ENCODE data around the gene ZNF649. TPM values are rescaled to one million over a fixed set of nuclear protein-coding genes. Genes with fewer than 3 reads are reported as not detected.

ZNF649 gene
- total RNA-seq: 6.3 and 10.3 TPM in 2 replicates

DNA sequence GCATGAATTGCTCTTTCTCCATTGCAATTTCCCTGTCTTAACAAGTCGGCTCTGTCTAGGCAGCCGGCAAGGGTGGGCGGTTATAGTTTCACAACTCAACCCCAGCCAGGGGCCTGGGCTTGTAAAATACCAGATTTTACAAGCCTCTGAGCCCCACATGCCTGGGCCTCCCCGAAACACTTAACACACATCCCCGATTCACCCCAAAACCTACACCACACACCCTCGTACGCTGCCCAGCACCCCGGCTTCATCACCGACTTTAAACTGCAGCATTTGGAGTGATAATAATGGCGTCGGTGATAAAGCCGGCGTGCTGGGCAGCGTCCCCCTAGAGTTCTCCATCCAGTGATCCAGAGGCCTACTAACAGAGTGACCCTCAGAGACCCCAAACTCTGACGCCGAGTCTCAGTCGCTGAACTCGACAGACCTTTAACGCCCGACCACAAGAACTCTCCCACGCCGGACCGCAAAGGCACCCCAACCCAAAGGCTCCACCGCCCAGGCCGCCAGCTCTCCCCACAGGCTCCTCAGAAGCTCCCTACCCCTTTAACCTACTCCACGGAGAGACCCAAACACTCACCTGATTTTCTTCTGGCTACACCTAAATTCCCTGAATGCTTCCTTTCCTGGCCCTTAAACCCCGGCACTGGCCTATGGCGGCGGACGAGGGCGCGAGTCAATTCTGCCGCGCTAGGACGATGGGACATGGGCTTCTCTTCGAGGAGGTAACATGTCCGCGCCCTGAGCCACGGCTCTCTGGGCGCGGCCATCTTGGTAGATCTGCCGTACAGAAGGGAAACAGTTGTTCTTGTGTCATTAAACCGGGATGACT is at the start of gene ZNF649:
ZNF649 (minus strand) TSS at position 687 of the 835 bp plus-strand sequence. CDS start 4,910 bp downstream, outside the sequence.

DNA sequence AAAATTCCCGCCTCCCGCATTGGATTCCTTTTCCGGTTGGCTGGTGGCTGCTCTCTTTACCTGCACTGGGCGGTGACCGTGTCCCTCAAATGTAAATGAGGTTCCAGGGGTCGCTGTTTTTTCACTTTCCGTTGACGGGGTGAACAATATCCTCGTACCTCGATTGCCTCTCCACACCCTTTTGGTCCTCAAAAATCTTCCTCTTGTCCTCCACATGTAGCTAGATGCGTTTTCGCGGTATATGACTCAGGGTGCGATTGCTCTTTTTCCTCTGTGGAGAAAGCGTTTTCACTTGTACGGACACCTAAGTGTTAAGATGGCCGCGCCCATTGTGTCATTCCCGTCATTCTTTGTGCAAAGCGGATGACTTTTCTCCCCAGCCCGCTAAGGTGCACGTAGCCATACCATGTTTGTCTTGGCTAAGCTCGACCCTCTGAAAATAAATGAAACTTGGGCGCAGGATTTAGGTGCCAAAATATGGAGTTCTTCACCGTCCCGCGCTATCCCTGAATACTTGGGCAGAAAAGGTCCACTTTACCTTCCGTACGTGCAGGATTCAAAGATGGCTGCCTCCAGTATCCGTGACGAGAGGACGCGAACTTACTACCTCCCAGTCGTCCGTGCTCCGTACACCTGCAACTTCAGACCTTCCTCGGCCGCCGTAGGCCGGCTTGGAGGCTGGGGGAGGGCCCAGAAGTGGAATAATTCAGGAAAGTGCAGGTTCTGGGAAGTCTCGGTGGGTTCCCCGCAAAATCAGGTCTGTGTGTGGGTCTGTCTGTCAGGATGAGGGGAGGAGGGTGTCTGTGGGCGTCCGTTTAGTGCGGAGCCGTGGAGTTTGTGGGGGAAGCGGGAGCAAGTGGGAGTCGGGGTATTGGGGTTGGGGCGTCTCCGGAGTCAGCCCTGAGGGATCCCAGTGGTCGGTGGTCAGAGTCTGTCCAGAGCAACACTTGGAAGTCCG is 22.2 kb upstream of the ZNF649 start, which contains the start of gene ZNF613:
ZNF613 (plus strand) TSS at position 689 of the 958 bp plus-strand sequence. CDS start 8,749 bp downstream, outside the sequence.

DNA sequence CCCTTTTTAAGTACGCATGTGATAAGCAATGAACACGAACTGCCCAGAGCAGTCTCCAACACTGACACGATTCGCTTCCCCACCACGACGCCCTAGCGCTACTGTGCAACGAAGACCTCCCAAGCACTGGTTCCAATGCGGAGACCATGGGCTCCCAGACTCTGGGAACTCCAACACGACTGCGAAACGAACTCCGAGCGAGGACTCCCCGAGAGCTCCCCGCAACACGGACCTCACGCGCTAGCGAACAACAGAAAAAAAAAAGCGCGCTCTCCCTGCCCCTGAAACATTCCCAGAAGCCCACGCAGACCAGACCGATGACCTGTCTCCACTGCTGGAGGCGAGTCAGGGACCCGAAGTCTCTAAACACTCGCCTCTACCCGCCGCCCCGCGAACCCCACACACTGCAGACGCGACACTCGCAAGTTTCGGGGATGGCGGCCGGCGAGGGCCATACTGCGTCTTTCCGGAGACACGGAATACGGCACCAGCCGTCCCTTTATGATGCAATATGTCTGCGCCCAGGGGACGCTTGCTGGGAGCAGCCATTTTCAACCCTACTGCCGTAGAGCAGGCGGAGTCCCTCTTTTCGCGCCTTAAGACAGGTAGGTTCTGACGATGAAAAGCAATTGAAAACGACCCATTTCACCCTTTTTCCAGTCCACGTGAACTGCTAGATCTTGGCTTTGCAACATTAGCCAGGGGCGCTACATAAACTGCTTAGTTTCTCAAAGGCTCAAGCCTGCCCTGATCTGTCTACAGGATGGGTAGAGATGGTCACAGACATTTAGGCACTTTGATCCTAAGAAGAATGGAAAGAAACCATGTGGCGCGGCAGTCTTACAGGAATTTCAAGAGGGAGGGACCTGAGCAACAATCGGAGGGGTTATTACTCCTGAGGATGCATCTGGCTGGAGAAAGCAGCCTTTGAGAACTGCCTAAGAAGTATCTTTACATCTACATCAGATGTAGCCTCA is 17.0 kb downstream of the ZNF649 start, which contains the start of gene ZNF577:
ZNF577 (minus strand) TSS at position 430 of the 977 bp plus-strand sequence. CDS start 7,569 bp downstream, outside the sequence.

Other genes starting within 250 kb of the ZNF649 start
- 9.9 and 17.1 TPM in 2 replicates for gene SPACA6, start 211.7 kb downstream of the ZNF649 start, total RNA-seq
- under 0.01 and 0.14 TPM in 2 replicates for gene HAS1, start 181.0 kb downstream of the ZNF649 start, total RNA-seq
- gene FPR1, start 153.1 kb downstream of the ZNF649 start, total RNA-seq: 0.44 and 0.86 TPM in 2 replicates
- not detected in 2 replicates for gene FPR2, start 143.8 kb downstream of the ZNF649 start, total RNA-seq
- 0.43 TPM in 1 of 2 replicates, not detected in the other for gene FPR3, start 109.9 kb downstream of the ZNF649 start, total RNA-seq
- 5.3 and 5.5 TPM in 2 replicates for gene ZNF577, start 17.1 kb downstream of the ZNF649 start, total RNA-seq
- 5.7 and 6.1 TPM in 2 replicates for gene ZNF613, start 22.5 kb upstream of the ZNF649 start, total RNA-seq
- gene ZNF350, start 81.8 kb upstream of the ZNF649 start, total RNA-seq: 7.3 and 10.9 TPM in 2 replicates
- gene ZNF615, start 103.2 kb upstream of the ZNF649 start, total RNA-seq: 7.7 and 12.7 TPM in 2 replicates
- gene ZNF614, start 123.4 kb upstream of the ZNF649 start, total RNA-seq: 10.9 and 12.0 TPM in 2 replicates
- gene ZNF432, start 143.8 kb upstream of the ZNF649 start, total RNA-seq: 7.9 and 8.5 TPM in 2 replicates
- 25.2 and 39.6 TPM in 2 replicates for gene ZNF841, start 190.7 kb upstream of the ZNF649 start, total RNA-seq
- gene ZNF616, start 234.9 kb upstream of the ZNF649 start, total RNA-seq: 7.3 and 8.5 TPM in 2 replicates